ENCODE data around the gene TSPYL1.
A peak's percentile ranks its signal among the peaks of the same experiment; 100 is the strongest.
"Not testable (repeated sequence)": the region's sequence is repeated elsewhere in the genome, so short reads cannot be mapped to it uniquely, and the experiment has no call there.

Gene TSPYL1

GRCh38 chr6:116323863-116324262 lies 44.1 kb upstream of the TSPYL1 start:
- DNase-seq (ENCODE audit: low read depth in 1 of 2, low spot score in 1 of 2): no peak
- Histone ChIP-seq H3K27ac (replicated peaks) (no peak overlapping the region), H3K4me3 (replicated peaks; ENCODE audit: insufficient read depth, low read length) (no peak overlapping the region), H3K27me3 (ENCODE audit: insufficient read depth, poor library complexity, severe bottlenecking) (no peaks in the 10 kb centered on the region)
- no peak for TF ChIP-seq REST (IDR thresholded peaks at IDR 0.05; ENCODE audit: insufficient replicate concordance, low read depth)
- no peak for TF ChIP-seq SPI1 (IDR thresholded peaks at IDR 0.05; ENCODE audit: borderline replicate concordance, low read depth)

- DNase-seq (ENCODE audit: low read depth in 1 of 2, low spot score in 1 of 2); H3K27ac ChIP-seq (replicated peaks); H3K27me3 ChIP-seq (ENCODE audit: insufficient read depth, poor library complexity, severe bottlenecking); H3K4me3 ChIP-seq (replicated peaks; ENCODE audit: insufficient read depth, low read length): not testable (repeated sequence)
Measured at GRCh38 chr6:116321933-116322332, 42.2 kb upstream of the TSPYL1 start.

GRCh38 chr6:116316772-116317467 lies 37.2 kb upstream of the TSPYL1 start:
- TF ChIP-seq REST (IDR thresholded peaks at IDR 0.05; ENCODE audit: insufficient replicate concordance, low read depth) (no peak), CTCF (IDR thresholded peaks at IDR 0.05; ENCODE audit: insufficient read depth, low read length) (no peak), POLR2AphosphoS5 (IDR thresholded peaks at IDR 0.05; ENCODE audit: low read depth) (no peak), SPI1 (IDR thresholded peaks at IDR 0.05; ENCODE audit: borderline replicate concordance, low read depth) (no peak), GABPA (IDR thresholded peaks at IDR 0.05; ENCODE audit: low read depth) (no peak)
- Histone ChIP-seq H3K4me3 (replicated peaks; ENCODE audit: insufficient read depth, low read length) (no peak overlapping the region), H3K27me3 (ENCODE audit: insufficient read depth, poor library complexity, severe bottlenecking) (no peaks in the 10 kb centered on the region), H3K27ac (replicated peaks) (no peak overlapping the region)
- no peak for DNase-seq (ENCODE audit: low read depth in 1 of 2, low spot score in 1 of 2)

GRCh38 chr6:116314878-116315277 lies 35.1 kb upstream of the TSPYL1 start:
- no peaks in the 10 kb centered on the region for H3K27me3 ChIP-seq (ENCODE audit: insufficient read depth, poor library complexity, severe bottlenecking)
- TF ChIP-seq SPI1 (IDR thresholded peaks at IDR 0.05; ENCODE audit: borderline replicate concordance, low read depth) (peak; percentile 67; the same call in 1 of the 2 replicates), REST (IDR thresholded peaks at IDR 0.05; ENCODE audit: insufficient replicate concordance, low read depth) (no peak), POLR2AphosphoS5 (IDR thresholded peaks at IDR 0.05; ENCODE audit: low read depth) (no peak), CTCF (IDR thresholded peaks at IDR 0.05; ENCODE audit: insufficient read depth, low read length) (no peak)
- no peak overlapping the region for H3K27ac ChIP-seq (replicated peaks)
- H3K4me3 ChIP-seq (replicated peaks; ENCODE audit: insufficient read depth, low read length): no peak overlapping the region
- DNase-seq (ENCODE audit: low read depth in 1 of 2, low spot score in 1 of 2): peak in 1 of 2 experiments; percentile 48

All from HL-60 (cell line).